ENCODE results near the gene INTS6.

- TF ChIP-seq CTCF (IDR thresholded peaks at IDR 0.05) (no peak), POLR2A (IDR thresholded peaks at IDR 0.05) (no peak)
Measured at GRCh38 chr13:51373451-51373850, 79.4 kb downstream of the INTS6 start.

All from adrenal gland (tissue), 5 donors.